Peyer's patch (tissue), 4 donors: ENCODE data around the gene LDHAL6B. TPM values are rescaled to one million over a fixed set of nuclear protein-coding genes. Genes with fewer than 3 reads are reported as not detected.
A peak's percentile ranks its signal among the peaks of the same experiment; 100 is the strongest.
"Not testable (repeated sequence)": the region's sequence is repeated elsewhere in the genome, so short reads cannot be mapped to it uniquely, and the experiment has no call there.

Experiments
- DNase-seq, 3 donors: peaks; one replicate each; pipeline ENCODE4 v3.0.0-alpha.2; 2017 to 2019
- H3K27ac ChIP-seq, 4 donors: fragments of 200-600 bp; sonication (generic); one replicate each; pipeline ENCODE4 v1.5.1; 2016 to 2019
- H3K27me3 ChIP-seq, 2 donors: fragments of 200-600 bp; sonication (generic); one replicate each; pipeline ENCODE4 v1.5.1; 2019
- H3K36me3 ChIP-seq, 3 donors: fragments of 200-600 bp; sonication (generic); one replicate each; pipeline ENCODE4 v1.5.1; 2016 to 2019
- H3K4me1 ChIP-seq, 4 donors: fragments of 200-600 bp; sonication (generic); one replicate each; pipeline ENCODE4 v1.5.1; 2016 to 2019
- H3K4me3 ChIP-seq, 4 donors: fragments of 200-600 bp; sonication (generic); 1 replicate in 3 of 4; 2 replicates in 1 of 4; pipeline ENCODE4 v1.5.1; 2016 to 2019; ENCODE audit warnings: mild to moderate bottlenecking in 1 of 4
- H3K9me3 ChIP-seq, 4 donors: fragments of 200-600 bp; sonication (generic); one replicate each; pipeline ENCODE4 v1.5.1; 2016 to 2019; ENCODE audit warnings: mild to moderate bottlenecking in 1 of 4
- CTCF ChIP-seq, 6 experiments: fragments of 450-650 bp in 4 of 6; fragments of 200-600 bp in 2 of 6; sonication (generic) in 1 of 6; IDR thresholded peaks; one replicate each; pipeline ENCODE4 v1.5.1; 2017 to 2019; ENCODE audit warnings: antibody characterized with exemption in 6 of 6, mild to moderate bottlenecking in 3 of 6, moderate library complexity in 1 of 6
- POLR2A ChIP-seq, 2 donors: fragments of 450-650 bp; IDR thresholded peaks; one replicate each; pipeline ENCODE4 v1.5.1; 2017; ENCODE audit warnings: antibody characterized with exemption in 2 of 2, mild to moderate bottlenecking in 2 of 2, moderate library complexity in 2 of 2
- total RNA-seq, 4 donors: library from RNA; depleted of rRNA; stranded (reverse); fragments of >200 nt; gene quantifications; one replicate each; pipeline ENCODE4 v1.1.0, GENCODE V29; 2016

LDHAL6B gene
- total RNA-seq, 4 donors from 2014 or later = not detected

- peak in 1 of 3 donors; percentile 45 for DNase-seq
- H3K4me1 ChIP-seq = no peaks in the 10 kb centered on the region
Measured at GRCh38 chr15:59160880-59161593, 45.6 kb upstream of the LDHAL6B start.

GRCh38 chr15:59162080-59162479 lies 44.6 kb upstream of the LDHAL6B start:
- H3K9me3 ChIP-seq, H3K4me1 ChIP-seq, H3K4me3 ChIP-seq, H3K27me3 ChIP-seq, H3K27ac ChIP-seq: not testable (repeated sequence)
- DNase-seq = peak in 1 of 3 donors; percentile 30
- peaks cover 0 to 92% (median 0%) of the 10 kb centered on the region in 3 donors for H3K36me3 ChIP-seq

More at GRCh38 chr15:59160880-59161593, 45.6 kb upstream of the LDHAL6B start:
- H3K9me3 ChIP-seq = no peaks in the 10 kb centered on the region
- TF ChIP-seq CTCF (IDR thresholded peaks at IDR 0.05) = peak in 3 of 6 experiments; percentile 23 to 33 (median 27)
- TF ChIP-seq POLR2A (IDR thresholded peaks at IDR 0.05) = no peak
- H3K27me3 ChIP-seq = no peaks in the 10 kb centered on the region
- H3K27ac ChIP-seq = no peak overlapping the region
- H3K4me3 ChIP-seq = no peak overlapping the region
- H3K36me3 ChIP-seq = peaks cover 0 to 94% (median 0%) of the 10 kb centered on the region in 3 donors

GRCh38 chr15:59165726-59166125 lies 40.9 kb upstream of the LDHAL6B start:
- DNase-seq = peak in 1 of 3 donors; percentile 18
- Histone ChIP-seq H3K4me1 (peaks cover 0 to 9% (median 0%) of the 10 kb centered on the region in 4 donors), H3K27ac (no peak overlapping the region), H3K27me3 (no peaks in the 10 kb centered on the region), H3K4me3 (no peak overlapping the region), H3K9me3 (no peaks in the 10 kb centered on the region), H3K36me3 (peaks cover 0 to 79% (median 0%) of the 10 kb centered on the region in 3 donors)
- TF ChIP-seq CTCF (IDR thresholded peaks at IDR 0.05) = no peak
- TF ChIP-seq POLR2A (IDR thresholded peaks at IDR 0.05) = no peak

GRCh38 chr15:59166166-59166565 lies 40.5 kb upstream of the LDHAL6B start:
- Histone ChIP-seq H3K27ac (no peak overlapping the region), H3K36me3 (peaks cover 0 to 79% (median 0%) of the 10 kb centered on the region in 3 donors), H3K27me3 (no peaks in the 10 kb centered on the region), H3K9me3 (no peaks in the 10 kb centered on the region), H3K4me1 (peaks cover 0 to 9% (median 0%) of the 10 kb centered on the region in 4 donors), H3K4me3 (no peak overlapping the region)
- TF ChIP-seq POLR2A (IDR thresholded peaks at IDR 0.05) = no peak
- TF ChIP-seq CTCF (IDR thresholded peaks at IDR 0.05) = no peak
- peak in 1 of 3 donors; percentile 2 for DNase-seq

GRCh38 chr15:59166601-59167265 lies 39.9 kb upstream of the LDHAL6B start:
- Histone ChIP-seq H3K9me3 (no peaks in the 10 kb centered on the region), H3K4me1 (peaks cover 0 to 9% (median 0%) of the 10 kb centered on the region in 4 donors)

More at GRCh38 chr15:59166601-59167265, 39.9 kb upstream of the LDHAL6B start:
- TF ChIP-seq CTCF (IDR thresholded peaks at IDR 0.05) (no peak), POLR2A (IDR thresholded peaks at IDR 0.05) (no peak)
- H3K4me3 ChIP-seq = no peak overlapping the region
- peak in 1 of 3 donors; percentile 29 for DNase-seq
- H3K36me3 ChIP-seq = peaks cover 0 to 79% (median 0%) of the 10 kb centered on the region in 3 donors
- H3K27ac ChIP-seq = no peak overlapping the region
- H3K27me3 ChIP-seq = no peaks in the 10 kb centered on the region
